ENCODE results near the gene TM7SF3. TPM values are rescaled to one million over a fixed set of nuclear protein-coding genes. Genes with fewer than 3 reads are reported as not detected.

The TM7SF3 gene
- total and polyA plus RNA-seq, 2 donors from 2014 or later = 63.1 to 70.1 TPM

- intact Hi-C loops (cut with DNase I) = loop anchor here (10.0 kb wide), 1 partner anchor 279 kb away; no protein-coding TSS in a partner anchor
- H3K36me3 ChIP-seq (ENCODE audit: control insufficient read depth in 2 of 3, insufficient read depth in 3 of 3, low read length in 3 of 3) = peaks cover 2 to 27% (median 17%) of the 10 kb centered on the region in 3 donors
- no peak for TF ChIP-seq CTCF (IDR thresholded peaks at IDR 0.05; ENCODE audit: borderline replicate concordance, extremely low read depth, insufficient read depth)
- H3K4me1 ChIP-seq (ENCODE audit: control insufficient read depth in 2 of 3, insufficient read depth in 2 of 3, low read depth in 1 of 3, low read length in 3 of 3) = peaks cover 3 to 9% (median 8%) of the 10 kb centered on the region in 3 donors
- H3K27me3 ChIP-seq (ENCODE audit: control insufficient read depth, insufficient read depth, low read length) = no peaks in the 10 kb centered on the region
- no peak overlapping the region for H3K4me3 ChIP-seq (ENCODE audit: low read length in 3 of 3)
- H3K9ac ChIP-seq (ENCODE audit: low read length in 3 of 3) = no peak overlapping the region
- DNase-seq (no peak), FAIRE-seq (no peak)
- no peaks in the 10 kb centered on the region for H3K9me3 ChIP-seq (ENCODE audit: control insufficient read depth in 2 of 3, insufficient read depth in 1 of 3, low read length in 3 of 3)
- no peak overlapping the region for H3K27ac ChIP-seq (ENCODE audit: low read depth in 2 of 2, low read length in 2 of 2)
Measured at GRCh38 chr12:27026257-27026656, 12.1 kb upstream of the TM7SF3 start.

GRCh38 chr12:27025116-27025515 is 10.9 kb upstream of the TM7SF3 start:
- Histone ChIP-seq H3K9ac (ENCODE audit: low read length in 3 of 3) (no peak overlapping the region), H3K4me1 (ENCODE audit: control insufficient read depth in 2 of 3, insufficient read depth in 2 of 3, low read depth in 1 of 3, low read length in 3 of 3) (peaks cover 3 to 9% (median 8%) of the 10 kb centered on the region in 3 donors), H3K36me3 (ENCODE audit: control insufficient read depth in 2 of 3, insufficient read depth in 3 of 3, low read length in 3 of 3) (peaks cover 2 to 20% (median 17%) of the 10 kb centered on the region in 3 donors), H3K27ac (ENCODE audit: low read depth in 2 of 2, low read length in 2 of 2) (no peak overlapping the region), H3K27me3 (ENCODE audit: control insufficient read depth, insufficient read depth, low read length) (no peaks in the 10 kb centered on the region), H3K4me3 (ENCODE audit: low read length in 3 of 3) (no peak overlapping the region), H3K9me3 (ENCODE audit: control insufficient read depth in 2 of 3, insufficient read depth in 1 of 3, low read length in 3 of 3) (no peaks in the 10 kb centered on the region)
- DNase-seq (no peak), FAIRE-seq (no peak)
- intact Hi-C loops (cut with DNase I) = loop anchor here (10.0 kb wide), 1 partner anchor 280 kb away; no protein-coding TSS in a partner anchor
- no peak for TF ChIP-seq CTCF (IDR thresholded peaks at IDR 0.05; ENCODE audit: borderline replicate concordance, extremely low read depth, insufficient read depth)

GRCh38 chr12:27024291-27024690 is 10.1 kb upstream of the TM7SF3 start:
- Histone ChIP-seq H3K4me1 (ENCODE audit: control insufficient read depth in 2 of 3, insufficient read depth in 2 of 3, low read depth in 1 of 3, low read length in 3 of 3) (peaks cover 3 to 9% (median 8%) of the 10 kb centered on the region in 3 donors), H3K36me3 (ENCODE audit: control insufficient read depth in 2 of 3, insufficient read depth in 3 of 3, low read length in 3 of 3) (peaks cover 2 to 15% (median 14%) of the 10 kb centered on the region in 3 donors), H3K4me3 (ENCODE audit: low read length in 3 of 3) (no peak overlapping the region), H3K27me3 (ENCODE audit: control insufficient read depth, insufficient read depth, low read length) (no peaks in the 10 kb centered on the region), H3K27ac (ENCODE audit: low read depth in 2 of 2, low read length in 2 of 2) (no peak overlapping the region), H3K9me3 (ENCODE audit: control insufficient read depth in 2 of 3, insufficient read depth in 1 of 3, low read length in 3 of 3) (no peaks in the 10 kb centered on the region), H3K9ac (ENCODE audit: low read length in 3 of 3) (no peak overlapping the region)
- no peak for FAIRE-seq
- intact Hi-C loops (cut with DNase I) = loop anchor here (10.0 kb wide), 1 partner anchor 281 kb away; no protein-coding TSS in a partner anchor
- TF ChIP-seq CTCF (IDR thresholded peaks at IDR 0.05; ENCODE audit: borderline replicate concordance, extremely low read depth, insufficient read depth) = no peak
- DNase-seq = no peak

GRCh38 chr12:27020761-27021160 is 6.6 kb upstream of the TM7SF3 start:
- DNase-seq (no peak), FAIRE-seq (no peak)
- H3K9ac ChIP-seq (ENCODE audit: low read length in 3 of 3) = no peak overlapping the region
- no peak overlapping the region for H3K27ac ChIP-seq (ENCODE audit: low read depth in 2 of 2, low read length in 2 of 2)
- no peaks in the 10 kb centered on the region for H3K27me3 ChIP-seq (ENCODE audit: control insufficient read depth, insufficient read depth, low read length)
- peaks cover 3 to 9% (median 8%) of the 10 kb centered on the region in 3 donors for H3K4me1 ChIP-seq (ENCODE audit: control insufficient read depth in 2 of 3, insufficient read depth in 2 of 3, low read depth in 1 of 3, low read length in 3 of 3)
- H3K9me3 ChIP-seq (ENCODE audit: control insufficient read depth in 2 of 3, insufficient read depth in 1 of 3, low read length in 3 of 3) = no peaks in the 10 kb centered on the region
- intact Hi-C loops (cut with DNase I) = loop anchor here (10.0 kb wide), 1 partner anchor 284 kb away; no protein-coding TSS in a partner anchor
- no peak overlapping the region for H3K4me3 ChIP-seq (ENCODE audit: low read length in 3 of 3)
- H3K36me3 ChIP-seq (ENCODE audit: control insufficient read depth in 2 of 3, insufficient read depth in 3 of 3, low read length in 3 of 3) = no peaks in the 10 kb centered on the region
- TF ChIP-seq CTCF (IDR thresholded peaks at IDR 0.05; ENCODE audit: borderline replicate concordance, extremely low read depth, insufficient read depth) = no peak

Data from kidney (tissue), 14 donors.